SK-N-SH (cell line): ENCODE results near the gene ACTN2. TPM values are rescaled to one million over a fixed set of nuclear protein-coding genes. Genes with fewer than 3 reads are reported as not detected.

Experiments
- CTCF ChIA-PET: fragments of 300-600, 350-600 bp; formaldehyde crosslinking; extraction: SDS; loops from one replicate; lab custom pipeline; 2021; lab: Yijun Ruan, JAX
- POLR2A ChIA-PET: fragments of 350-600 bp; sonication (Branson Sonifier 250); formaldehyde crosslinking; extraction: SDS; loops from one replicate; lab custom pipeline; 2020; ENCODE audit warnings: antibody characterized with exemption, inconsistent platforms; lab: Yijun Ruan, JAX
- DNase-seq: peaks from one replicate; pipeline ENCODE4 v3.0.0; 2012
- H2AFZ ChIP-seq: fragments of 200-600 bp; sonication (generic); 2 replicates; pipeline ENCODE4 v1.8.1; 2016; ENCODE audit warnings: antibody characterized with exemption, mild to moderate bottlenecking, low read depth
- H3F3A ChIP-seq: fragments of 200-600 bp; sonication (generic); replicated peaks from 2 replicates; pipeline ENCODE3; 2016; ENCODE audit warnings: antibody characterized with exemption, mild to moderate bottlenecking; ENCODE audit not compliant: insufficient read depth
- H3K27ac ChIP-seq, 2 experiments: fragments of 200-500 bp in 1 of 2; fragments of 200-600 bp in 1 of 2; sonication (Bioruptor generic) in 1 of 2; sonication (generic), shearing (Covaris generic) in 1 of 2; 2 replicates each; pipeline versions ENCODE4 v1.5.1 to v1.6.1; 2014 to 2016; ENCODE audit warnings: low read depth in 2 of 2, inconsistent platforms in 1 of 2, low read length in 1 of 2, mild to moderate bottlenecking in 1 of 2, mixed read lengths in 1 of 2
- H3K27me3 ChIP-seq: fragments of 200-600 bp; sonication (generic), shearing (Covaris generic); 2 replicates; pipeline ENCODE4 v1.6.1; 2016; ENCODE audit warnings: mixed run types; ENCODE audit not compliant: insufficient read depth
- H3K36me3 ChIP-seq, 2 experiments: fragments of 200-500 bp in 1 of 2; fragments of 200-600 bp in 1 of 2; sonication (Bioruptor generic) in 1 of 2; sonication (generic) in 1 of 2; replicated peaks in 1 of 2; 2 replicates each; pipeline versions ENCODE3 to v1.5.1; 2014 to 2016; ENCODE audit warnings: low read length in 1 of 2, mild to moderate bottlenecking in 1 of 2; ENCODE audit not compliant: insufficient read depth in 2 of 2, control insufficient read depth in 1 of 2
- H3K4me1 ChIP-seq, 2 experiments: fragments of 200-500 bp in 1 of 2; fragments of 200-600 bp in 1 of 2; sonication (Bioruptor generic) in 1 of 2; sonication (generic), shearing (Covaris generic) in 1 of 2; 2 replicates each; pipeline versions ENCODE4 v1.5.1 to v1.6.1; 2014 to 2016; ENCODE audit warnings: low read depth in 1 of 2, low read length in 1 of 2, mixed run types in 1 of 2; ENCODE audit not compliant: insufficient read depth in 2 of 2, control insufficient read depth in 1 of 2
- H3K4me2 ChIP-seq: fragments of 200-600 bp; sonication (generic), shearing (Covaris generic); 2 replicates; pipeline ENCODE4 v1.6.1; 2017; ENCODE audit warnings: mixed run types
- H3K4me3 ChIP-seq, 2 experiments: fragments of 200-500 bp in 1 of 2; fragments of 200-600 bp in 1 of 2; sonication (Bioruptor generic) in 1 of 2; sonication (generic), shearing (Covaris generic) in 1 of 2; 2 replicates each; pipeline versions ENCODE4 v1.5.1 to v1.8.1; 2014 to 2016; ENCODE audit warnings: low read depth in 2 of 2, inconsistent platforms in 1 of 2, low read length in 1 of 2, mild to moderate bottlenecking in 1 of 2, mixed read lengths in 1 of 2, moderate library complexity in 1 of 2
- H3K79me2 ChIP-seq: fragments of 200-600 bp; sonication (generic); 2 replicates; pipeline ENCODE4 v1.8.1; 2017; ENCODE audit warnings: mild to moderate bottlenecking; ENCODE audit not compliant: insufficient read depth
- H3K9ac ChIP-seq: fragments of 200-600 bp; sonication (generic); 2 replicates; pipeline ENCODE4 v1.6.1; 2017; ENCODE audit warnings: mixed run types
- H3K9me2 ChIP-seq: fragments of 200-600 bp; sonication (generic); 2 replicates; pipeline ENCODE4 v1.6.1; 2017; ENCODE audit warnings: mixed run types
- H3K9me3 ChIP-seq: fragments of 200-600 bp; sonication (generic); 2 replicates; pipeline ENCODE4 v1.6.1; 2017; ENCODE audit warnings: mixed run types, mild to moderate bottlenecking, moderate library complexity
- H4K20me1 ChIP-seq: fragments of 200-600 bp; sonication (generic); 2 replicates; pipeline ENCODE4 v1.6.1; 2017; ENCODE audit warnings: mild to moderate bottlenecking, mixed run types; ENCODE audit not compliant: insufficient read depth
- EZH2phosphoT487 ChIP-seq: fragments of 200-600 bp; sonication (generic); IDR thresholded peaks from 2 replicates; pipeline ENCODE4 v1.6.1; 2017; ENCODE audit warnings: low read depth, mixed run types, mild to moderate bottlenecking, antibody characterized with exemption, moderate library complexity, borderline replicate concordance
- FOXJ3 ChIP-seq: sonication (generic); formaldehyde crosslinking; IDR thresholded peaks from 2 replicates; pipeline ENCODE4 v1.5.1; 2020; ENCODE audit warnings: mild to moderate bottlenecking, missing genetic modification reagents
- GABPA ChIP-seq: IDR thresholded peaks from 2 replicates; pipeline ENCODE4 v1.4.0; 2012; ENCODE audit warnings: low read depth, mild to moderate bottlenecking
- GATA2 ChIP-seq: sonication (generic); formaldehyde crosslinking; IDR thresholded peaks from 2 replicates; pipeline ENCODE4 v1.5.0; 2020; ENCODE audit warnings: mild to moderate bottlenecking, missing genetic modification reagents
- JUND ChIP-seq: IDR thresholded peaks from 2 replicates; pipeline ENCODE4 v1.4.0; 2012
- MXI1 ChIP-seq: IDR thresholded peaks from 2 replicates; pipeline ENCODE4 v1.6.1; 2012; ENCODE audit warnings: mild to moderate bottlenecking, low read depth, low read length, improper control_type of control experiment
- NFIC ChIP-seq: IDR thresholded peaks from 2 replicates; pipeline ENCODE4 v1.4.0; 2012; ENCODE audit warnings: borderline replicate concordance
- NRF1 ChIP-seq: IDR thresholded peaks from 2 replicates; pipeline ENCODE4 v1.6.1; 2012; ENCODE audit warnings: low read depth, mild to moderate bottlenecking, low read length
- POLR2AphosphoS5 ChIP-seq: IDR thresholded peaks from 2 replicates; pipeline ENCODE4 v1.6.1; 2012; ENCODE audit warnings: low read depth, low read length
- RAD21 ChIP-seq: IDR thresholded peaks from 2 replicates; pipeline ENCODE4 v1.6.1; 2012; ENCODE audit warnings: mild to moderate bottlenecking, low read length
- RCOR1 ChIP-seq: fragments of 150-350 bp; IDR thresholded peaks from 2 replicates; pipeline ENCODE4 v1.6.1; 2017; ENCODE audit warnings: antibody characterized with exemption, low read length
- RFX5 ChIP-seq: IDR thresholded peaks from 2 replicates; pipeline ENCODE4 v1.6.1; 2012; ENCODE audit warnings: mild to moderate bottlenecking, improper control_type of control experiment, low read length
- RXRA ChIP-seq: IDR thresholded peaks from 2 replicates; pipeline ENCODE4 v1.4.0; 2012; ENCODE audit warnings: low read depth, mild to moderate bottlenecking, borderline replicate concordance
- SIN3A ChIP-seq: IDR thresholded peaks from 2 replicates; pipeline ENCODE4 v1.6.1; 2012; ENCODE audit warnings: low read depth, mild to moderate bottlenecking, low read length, moderate library complexity, borderline replicate concordance
- TEAD4 ChIP-seq: IDR thresholded peaks from 2 replicates; pipeline ENCODE4 v1.4.0; 2012; ENCODE audit warnings: mild to moderate bottlenecking, borderline replicate concordance; ENCODE audit not compliant: insufficient read depth
- YY1 ChIP-seq: IDR thresholded peaks from 2 replicates; pipeline ENCODE4 v1.4.0; 2012; ENCODE audit warnings: low read depth, mild to moderate bottlenecking
- WGBS: methylation state at CpG from one replicate; pipeline ENCODE4 v1.1.6; 2017; ENCODE audit warnings: low lambda C conversion rate; 5-methylcytosine and 5-hydroxymethylcytosine counted together
- polyA plus RNA-seq, 3 experiments: library from polyadenylated mRNA; depleted of rRNA; stranded (reverse); fragments of >200 nt; gene quantifications; 2 replicates each; pipeline ENCODE4 v1.2.3, GENCODE V29; 2012
- TF ChIP-seq, protein P1 (sequence below): IDR thresholded peaks from 2 replicates; pipeline ENCODE4 v1.6.1; 2012; ENCODE audit warnings: mild to moderate bottlenecking, low read depth, low read length, moderate library complexity
- TF ChIP-seq, protein P2 (sequence below): IDR thresholded peaks from 2 replicates; pipeline ENCODE4 v1.4.0; 2012; ENCODE audit warnings: low read depth, borderline replicate concordance
- TF ChIP-seq, protein P3 (sequence below): fragments of 150-350 bp; IDR thresholded peaks from 2 replicates; pipeline ENCODE4 v1.6.1; 2017; ENCODE audit warnings: antibody characterized with exemption, low read length, low read depth, borderline replicate concordance
- TF ChIP-seq, protein P4 (sequence below): IDR thresholded peaks from 2 replicates; pipeline ENCODE4 v1.4.0; 2012; ENCODE audit warnings: low read depth, borderline replicate concordance
- TF ChIP-seq, protein P5 (sequence below): fragments of 200-600 bp; sonication (generic); IDR thresholded peaks from 2 replicates; pipeline ENCODE4 v1.6.1; 2017; ENCODE audit warnings: antibody characterized with exemption, mild to moderate bottlenecking, moderate library complexity

ACTN2 gene
- polyA plus RNA-seq, 1 of the 3 experiments (the other 2 are of a cell fraction) = 0.15 TPM

DNA sequence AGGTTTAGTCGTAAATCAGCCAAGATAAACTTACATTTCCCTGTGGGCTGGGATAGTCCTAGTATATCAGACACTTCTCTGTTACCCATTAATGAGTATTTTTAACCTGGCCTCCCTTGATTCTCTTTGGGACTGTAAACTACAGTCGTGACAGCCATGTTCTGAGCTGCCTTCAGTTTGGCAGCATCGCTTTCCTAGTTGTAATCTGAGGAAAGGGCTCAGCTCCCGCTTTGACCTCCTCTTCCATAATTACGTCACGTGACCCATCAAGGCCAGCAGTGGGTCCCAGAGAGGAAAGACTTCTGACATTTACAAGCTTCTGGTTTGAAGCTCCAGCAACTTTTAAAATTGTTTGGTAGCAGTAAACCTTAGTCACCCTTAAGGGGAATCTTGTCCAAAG is 74.2 kb downstream of the ACTN2 start (continued):
- no peak for TF ChIP-seq RFX5
- no peak for TF ChIP-seq EZH2phosphoT487
- TF ChIP-seq, protein P1, sequence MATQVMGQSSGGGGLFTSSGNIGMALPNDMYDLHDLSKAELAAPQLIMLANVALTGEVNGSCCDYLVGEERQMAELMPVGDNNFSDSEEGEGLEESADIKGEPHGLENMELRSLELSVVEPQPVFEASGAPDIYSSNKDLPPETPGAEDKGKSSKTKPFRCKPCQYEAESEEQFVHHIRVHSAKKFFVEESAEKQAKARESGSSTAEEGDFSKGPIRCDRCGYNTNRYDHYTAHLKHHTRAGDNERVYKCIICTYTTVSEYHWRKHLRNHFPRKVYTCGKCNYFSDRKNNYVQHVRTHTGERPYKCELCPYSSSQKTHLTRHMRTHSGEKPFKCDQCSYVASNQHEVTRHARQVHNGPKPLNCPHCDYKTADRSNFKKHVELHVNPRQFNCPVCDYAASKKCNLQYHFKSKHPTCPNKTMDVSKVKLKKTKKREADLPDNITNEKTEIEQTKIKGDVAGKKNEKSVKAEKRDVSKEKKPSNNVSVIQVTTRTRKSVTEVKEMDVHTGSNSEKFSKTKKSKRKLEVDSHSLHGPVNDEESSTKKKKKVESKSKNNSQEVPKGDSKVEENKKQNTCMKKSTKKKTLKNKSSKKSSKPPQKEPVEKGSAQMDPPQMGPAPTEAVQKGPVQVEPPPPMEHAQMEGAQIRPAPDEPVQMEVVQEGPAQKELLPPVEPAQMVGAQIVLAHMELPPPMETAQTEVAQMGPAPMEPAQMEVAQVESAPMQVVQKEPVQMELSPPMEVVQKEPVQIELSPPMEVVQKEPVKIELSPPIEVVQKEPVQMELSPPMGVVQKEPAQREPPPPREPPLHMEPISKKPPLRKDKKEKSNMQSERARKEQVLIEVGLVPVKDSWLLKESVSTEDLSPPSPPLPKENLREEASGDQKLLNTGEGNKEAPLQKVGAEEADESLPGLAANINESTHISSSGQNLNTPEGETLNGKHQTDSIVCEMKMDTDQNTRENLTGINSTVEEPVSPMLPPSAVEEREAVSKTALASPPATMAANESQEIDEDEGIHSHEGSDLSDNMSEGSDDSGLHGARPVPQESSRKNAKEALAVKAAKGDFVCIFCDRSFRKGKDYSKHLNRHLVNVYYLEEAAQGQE = no peak
- TF ChIP-seq, protein P2, sequence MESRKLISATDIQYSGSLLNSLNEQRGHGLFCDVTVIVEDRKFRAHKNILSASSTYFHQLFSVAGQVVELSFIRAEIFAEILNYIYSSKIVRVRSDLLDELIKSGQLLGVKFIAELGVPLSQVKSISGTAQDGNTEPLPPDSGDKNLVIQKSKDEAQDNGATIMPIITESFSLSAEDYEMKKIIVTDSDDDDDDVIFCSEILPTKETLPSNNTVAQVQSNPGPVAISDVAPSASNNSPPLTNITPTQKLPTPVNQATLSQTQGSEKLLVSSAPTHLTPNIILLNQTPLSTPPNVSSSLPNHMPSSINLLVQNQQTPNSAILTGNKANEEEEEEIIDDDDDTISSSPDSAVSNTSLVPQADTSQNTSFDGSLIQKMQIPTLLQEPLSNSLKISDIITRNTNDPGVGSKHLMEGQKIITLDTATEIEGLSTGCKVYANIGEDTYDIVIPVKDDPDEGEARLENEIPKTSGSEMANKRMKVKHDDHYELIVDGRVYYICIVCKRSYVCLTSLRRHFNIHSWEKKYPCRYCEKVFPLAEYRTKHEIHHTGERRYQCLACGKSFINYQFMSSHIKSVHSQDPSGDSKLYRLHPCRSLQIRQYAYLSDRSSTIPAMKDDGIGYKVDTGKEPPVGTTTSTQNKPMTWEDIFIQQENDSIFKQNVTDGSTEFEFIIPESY = no peak
- TF ChIP-seq, protein P3, sequence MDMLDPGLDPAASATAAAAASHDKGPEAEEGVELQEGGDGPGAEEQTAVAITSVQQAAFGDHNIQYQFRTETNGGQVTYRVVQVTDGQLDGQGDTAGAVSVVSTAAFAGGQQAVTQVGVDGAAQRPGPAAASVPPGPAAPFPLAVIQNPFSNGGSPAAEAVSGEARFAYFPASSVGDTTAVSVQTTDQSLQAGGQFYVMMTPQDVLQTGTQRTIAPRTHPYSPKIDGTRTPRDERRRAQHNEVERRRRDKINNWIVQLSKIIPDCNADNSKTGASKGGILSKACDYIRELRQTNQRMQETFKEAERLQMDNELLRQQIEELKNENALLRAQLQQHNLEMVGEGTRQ = no peak

DNA sequence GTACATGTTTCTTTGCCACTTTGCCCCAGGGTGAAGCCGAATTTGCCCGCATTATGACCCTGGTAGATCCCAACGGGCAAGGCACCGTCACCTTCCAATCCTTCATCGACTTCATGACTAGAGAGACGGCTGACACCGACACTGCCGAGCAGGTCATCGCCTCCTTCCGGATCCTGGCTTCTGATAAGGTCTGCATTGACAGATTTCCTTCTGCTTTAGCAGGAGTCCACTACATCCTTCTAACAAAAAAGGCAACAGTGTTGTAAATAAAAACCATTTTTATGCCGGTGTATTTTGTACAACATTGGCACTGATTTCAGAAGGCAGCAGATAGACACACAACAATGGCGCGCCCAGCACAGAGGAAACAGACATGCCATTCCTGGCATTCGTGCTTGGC is 74.7 kb downstream of the ACTN2 start:
- ChIA-PET CTCF (interaction anchor here (4.1 kb wide), 1 partner anchor 626 kb away, joined by 23 read pairs; no protein-coding TSS in a partner anchor), POLR2A (no interaction called here)
- H3K27ac ChIP-seq = no peak overlapping the region
- no peak overlapping the region for H2AFZ ChIP-seq
- H3K36me3 ChIP-seq = no peaks in the 10 kb centered on the region
- H3F3A ChIP-seq = no peaks in the 10 kb centered on the region
- no peak for DNase-seq
- H3K4me3 ChIP-seq = no peak overlapping the region
- WGBS = 90% methylated on average over 14 of the region's 14 CpGs
- H3K9ac ChIP-seq = no peak overlapping the region
- H3K27me3 ChIP-seq = no peaks in the 10 kb centered on the region
- H3K79me2 ChIP-seq = no peaks in the 10 kb centered on the region
- H3K4me1 ChIP-seq = no peaks in the 10 kb centered on the region
- no peaks in the 10 kb centered on the region for H4K20me1 ChIP-seq
- H3K4me2 ChIP-seq = no peak overlapping the region
- no peaks in the 10 kb centered on the region for H3K9me3 ChIP-seq
- H3K9me2 ChIP-seq = no peaks in the 10 kb centered on the region
- TF ChIP-seq POLR2AphosphoS5 (no peak), RCOR1 (no peak), MXI1 (no peak), NRF1 (no peak), TEAD4 (no peak), FOXJ3 (CRISPR knock-in tag) (no peak), RAD21 (no peak), RXRA (no peak), SIN3A (no peak), EZH2phosphoT487 (no peak), GABPA (no peak), YY1 (no peak), JUND (no peak), NFIC (no peak), GATA2 (CRISPR knock-in tag) (no peak)
- TF ChIP-seq, protein P4, sequence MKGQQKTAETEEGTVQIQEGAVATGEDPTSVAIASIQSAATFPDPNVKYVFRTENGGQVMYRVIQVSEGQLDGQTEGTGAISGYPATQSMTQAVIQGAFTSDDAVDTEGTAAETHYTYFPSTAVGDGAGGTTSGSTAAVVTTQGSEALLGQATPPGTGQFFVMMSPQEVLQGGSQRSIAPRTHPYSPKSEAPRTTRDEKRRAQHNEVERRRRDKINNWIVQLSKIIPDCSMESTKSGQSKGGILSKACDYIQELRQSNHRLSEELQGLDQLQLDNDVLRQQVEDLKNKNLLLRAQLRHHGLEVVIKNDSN = no peak
- TF ChIP-seq, protein P5, sequence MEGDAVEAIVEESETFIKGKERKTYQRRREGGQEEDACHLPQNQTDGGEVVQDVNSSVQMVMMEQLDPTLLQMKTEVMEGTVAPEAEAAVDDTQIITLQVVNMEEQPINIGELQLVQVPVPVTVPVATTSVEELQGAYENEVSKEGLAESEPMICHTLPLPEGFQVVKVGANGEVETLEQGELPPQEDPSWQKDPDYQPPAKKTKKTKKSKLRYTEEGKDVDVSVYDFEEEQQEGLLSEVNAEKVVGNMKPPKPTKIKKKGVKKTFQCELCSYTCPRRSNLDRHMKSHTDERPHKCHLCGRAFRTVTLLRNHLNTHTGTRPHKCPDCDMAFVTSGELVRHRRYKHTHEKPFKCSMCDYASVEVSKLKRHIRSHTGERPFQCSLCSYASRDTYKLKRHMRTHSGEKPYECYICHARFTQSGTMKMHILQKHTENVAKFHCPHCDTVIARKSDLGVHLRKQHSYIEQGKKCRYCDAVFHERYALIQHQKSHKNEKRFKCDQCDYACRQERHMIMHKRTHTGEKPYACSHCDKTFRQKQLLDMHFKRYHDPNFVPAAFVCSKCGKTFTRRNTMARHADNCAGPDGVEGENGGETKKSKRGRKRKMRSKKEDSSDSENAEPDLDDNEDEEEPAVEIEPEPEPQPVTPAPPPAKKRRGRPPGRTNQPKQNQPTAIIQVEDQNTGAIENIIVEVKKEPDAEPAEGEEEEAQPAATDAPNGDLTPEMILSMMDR = no peak
- TF ChIP-seq, protein P2 = no peak
